Islet of Langerhans (tissue), 1 donor: Measurements from ENCODE around the gene NPL.

Experiments used
- FAIRE-seq: peaks from one replicate; lab custom pipeline; 2011; peaks lifted over from hg19 to GRCh38; lab: Jason Lieb, UNC

Gene NPL, protein sequence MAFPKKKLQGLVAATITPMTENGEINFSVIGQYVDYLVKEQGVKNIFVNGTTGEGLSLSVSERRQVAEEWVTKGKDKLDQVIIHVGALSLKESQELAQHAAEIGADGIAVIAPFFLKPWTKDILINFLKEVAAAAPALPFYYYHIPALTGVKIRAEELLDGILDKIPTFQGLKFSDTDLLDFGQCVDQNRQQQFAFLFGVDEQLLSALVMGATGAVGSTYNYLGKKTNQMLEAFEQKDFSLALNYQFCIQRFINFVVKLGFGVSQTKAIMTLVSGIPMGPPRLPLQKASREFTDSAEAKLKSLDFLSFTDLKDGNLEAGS

DNA sequence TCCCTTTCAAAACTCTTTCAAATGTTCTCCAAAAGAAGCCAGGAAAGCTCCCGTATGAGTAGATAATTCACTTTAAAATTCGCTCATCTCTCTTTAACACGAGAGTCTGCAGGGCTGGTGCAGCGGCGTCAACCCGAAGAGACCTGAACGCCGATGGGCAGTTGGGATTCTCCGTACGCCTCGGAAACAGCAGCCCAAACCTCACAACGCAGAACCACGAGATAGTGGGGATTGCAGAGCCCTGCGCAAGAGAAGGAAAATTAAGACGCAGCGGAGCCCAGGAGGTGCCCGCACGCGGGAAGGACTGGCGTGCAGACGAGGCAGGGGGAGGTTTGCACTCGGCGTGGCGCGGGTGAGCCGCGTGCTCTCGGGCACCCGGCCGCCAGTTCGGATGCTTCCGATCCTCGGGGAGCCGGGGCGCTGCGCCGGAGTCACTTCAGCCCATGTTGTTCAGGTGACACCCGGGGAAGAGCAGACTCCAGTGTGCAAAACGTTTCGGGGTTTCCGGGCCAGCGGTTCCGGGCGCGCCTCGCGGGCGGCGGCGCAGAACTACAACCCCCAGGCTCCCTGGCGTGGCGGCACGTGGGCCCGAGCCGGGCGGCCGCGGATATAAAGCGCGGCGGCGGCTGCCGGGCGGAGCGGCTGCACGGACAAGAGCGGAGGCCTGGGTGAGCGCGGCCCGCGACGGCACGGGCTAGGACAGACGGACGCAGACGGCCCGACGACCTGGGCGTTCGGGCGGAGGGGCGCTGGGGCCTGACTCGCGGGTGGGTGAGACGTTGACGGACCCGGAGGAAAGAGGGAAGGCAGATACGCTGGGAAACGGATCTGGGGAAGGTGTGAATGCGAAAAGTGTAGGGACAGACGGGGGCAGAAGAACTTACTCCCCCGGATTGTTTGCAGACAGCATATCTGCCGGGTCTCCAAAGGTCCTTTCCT, at the start of gene NPL:
Gene NPL (plus strand): TSS at position 636 of the 939 bp plus-strand sequence. CDS start 4,599 bp downstream, outside the sequence.
- no peak for FAIRE-seq

DNA sequence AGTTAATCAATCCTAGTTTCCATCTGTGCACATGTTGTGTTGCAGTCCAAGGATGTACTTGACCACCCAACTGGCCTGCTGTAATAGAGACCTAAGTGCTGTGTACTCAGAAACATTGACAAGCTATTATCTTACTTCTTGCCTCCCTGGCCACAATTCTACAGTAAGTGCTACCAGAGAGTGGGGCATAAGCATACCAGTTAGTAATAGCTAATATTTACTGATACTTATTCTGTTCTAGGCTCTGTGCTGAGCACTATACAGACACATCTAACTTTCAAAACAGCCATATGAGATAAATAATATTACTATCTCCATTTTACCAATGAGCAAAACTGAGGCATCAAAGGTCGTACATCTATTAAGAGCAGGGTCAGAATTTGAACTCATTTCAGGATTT, 49.5 kb upstream of the NPL start:
- FAIRE-seq, result no peak

DNA sequence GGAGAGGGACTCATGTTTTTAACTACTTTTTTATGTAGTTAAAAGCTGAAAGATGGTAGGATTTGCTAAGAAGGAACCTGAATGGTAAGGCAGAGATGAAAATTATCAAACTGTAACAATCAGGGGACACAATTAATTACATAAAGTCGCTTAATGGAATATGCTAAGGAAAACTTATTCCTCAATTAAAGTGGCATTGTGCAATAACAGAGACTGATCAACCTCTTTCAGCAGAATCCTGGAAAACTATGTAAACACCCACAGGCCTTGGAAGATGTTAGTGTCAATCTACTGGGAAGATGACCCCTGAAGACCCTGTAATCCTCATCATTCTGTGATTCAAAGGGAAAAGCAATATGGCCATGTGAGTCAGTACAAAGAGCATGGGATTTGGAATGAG, 46.8 kb upstream of the NPL start:
- no peak for FAIRE-seq

DNA sequence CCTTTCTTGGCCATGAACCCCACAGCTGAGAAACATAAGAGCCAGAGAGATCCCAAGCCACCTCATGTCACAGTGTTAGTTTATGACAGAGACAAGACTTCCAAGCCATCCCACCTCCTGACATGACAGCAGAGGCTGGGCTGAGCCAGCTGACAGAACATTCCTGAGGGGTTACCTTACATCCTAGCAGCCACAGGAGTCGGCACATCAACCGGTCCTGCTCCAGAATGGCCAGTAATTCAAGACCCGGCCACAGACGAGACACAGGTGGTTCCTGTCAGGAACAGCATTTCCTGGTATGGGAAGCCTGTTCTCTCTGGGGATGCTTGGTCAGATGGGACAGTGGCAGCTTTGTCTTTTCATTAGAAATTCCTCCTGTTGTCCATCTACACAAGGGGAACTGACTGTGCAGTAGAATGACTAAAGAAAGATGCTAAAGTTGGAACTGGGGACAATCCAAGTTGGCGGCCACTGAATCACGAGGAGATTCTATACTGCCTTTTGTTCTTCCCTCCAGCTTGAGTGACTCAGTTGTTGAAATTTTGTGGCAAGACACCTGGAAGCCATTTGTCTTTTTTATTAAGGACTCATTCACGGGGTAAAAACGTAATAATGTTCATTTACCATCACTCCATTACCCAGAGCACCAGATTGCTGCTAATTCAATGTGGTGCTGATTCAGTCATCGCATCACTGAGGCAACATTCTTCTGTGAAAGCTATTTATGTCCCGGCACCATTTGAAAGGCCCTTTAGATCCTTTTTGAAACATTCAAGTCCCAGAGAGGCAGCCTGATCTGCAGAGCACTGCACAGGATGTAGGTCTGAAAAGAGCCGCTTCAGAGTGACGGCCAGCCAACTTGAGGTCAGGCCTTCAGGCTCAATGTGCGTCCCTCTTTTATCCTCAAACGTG, 37.2 kb upstream of the NPL start:
- no peak for FAIRE-seq

DNA sequence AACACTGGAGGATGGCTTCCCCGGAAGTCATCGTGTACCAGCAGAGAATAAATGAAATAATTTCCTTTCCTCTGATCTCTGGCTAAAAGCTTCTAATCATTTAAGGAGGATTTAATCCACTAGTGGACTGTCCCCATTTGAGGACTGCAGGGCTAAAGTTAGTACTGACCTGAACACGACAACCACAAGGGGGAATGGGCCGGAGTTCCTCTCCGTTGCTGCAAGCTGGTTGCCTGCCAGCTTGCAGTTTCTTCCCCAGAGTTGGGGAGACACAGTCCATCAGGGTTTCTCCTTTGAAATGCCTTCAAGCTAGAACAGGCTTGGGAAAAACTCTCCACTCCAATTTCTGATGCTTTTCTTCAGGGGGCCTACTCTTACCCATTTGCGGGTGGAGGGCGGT, 35.5 kb upstream of the NPL start:
- no peak for FAIRE-seq

DNA sequence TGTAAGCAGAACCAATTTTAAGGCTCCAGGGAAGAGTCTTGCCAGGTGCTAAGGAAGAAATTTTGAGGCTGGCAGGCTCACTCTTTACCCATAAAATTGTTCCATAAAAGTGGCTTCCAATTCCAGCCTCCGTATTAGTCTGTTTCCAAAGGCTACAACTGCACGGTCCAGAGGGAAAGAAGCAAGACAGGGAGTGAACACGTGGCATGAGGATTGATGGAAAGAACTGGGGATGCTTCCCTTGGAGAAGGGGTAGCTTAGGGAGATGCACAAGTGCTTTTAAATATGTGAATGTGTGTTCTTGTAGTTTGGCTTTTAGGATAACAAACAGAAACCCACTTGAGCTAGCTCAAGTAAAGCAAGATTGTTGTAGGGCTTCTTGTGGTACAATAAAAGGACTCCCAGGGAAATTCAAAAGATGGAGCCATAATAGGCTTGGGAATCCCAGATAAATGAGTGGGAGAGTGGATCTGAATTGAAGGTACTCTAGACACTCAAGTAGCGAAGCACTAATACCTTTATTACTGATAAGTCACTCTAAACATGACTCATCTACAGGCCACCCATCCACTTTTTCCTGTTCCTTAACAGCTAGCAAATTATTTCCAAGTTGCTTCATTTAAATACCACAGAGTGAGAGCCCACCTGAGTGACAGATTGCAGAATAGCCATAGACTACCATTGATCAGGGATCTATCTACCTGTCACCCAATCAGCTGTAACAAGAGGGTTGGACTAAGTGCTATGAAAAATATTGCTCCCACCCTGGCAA, 34.8 kb upstream of the NPL start:
- no peak for FAIRE-seq

DNA sequence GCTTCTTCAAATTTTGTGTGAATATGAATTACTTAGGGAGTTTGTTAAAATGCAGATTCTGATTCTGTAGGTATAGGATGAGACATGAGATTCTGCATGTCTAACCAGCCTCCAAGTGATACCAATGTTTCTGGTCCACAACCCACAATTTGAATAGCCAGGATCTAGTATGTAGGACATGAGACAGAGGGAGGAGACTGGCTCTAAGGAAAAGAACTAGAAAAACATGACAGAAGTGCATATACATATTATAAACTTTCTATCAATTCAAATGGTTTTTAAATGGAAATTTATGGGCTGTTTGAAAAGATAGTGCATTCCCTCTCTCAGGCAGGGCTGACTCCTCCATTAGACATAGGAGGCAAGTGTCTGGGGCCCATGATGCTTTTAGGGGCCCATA, 33.9 kb upstream of the NPL start:
- no peak for FAIRE-seq

DNA sequence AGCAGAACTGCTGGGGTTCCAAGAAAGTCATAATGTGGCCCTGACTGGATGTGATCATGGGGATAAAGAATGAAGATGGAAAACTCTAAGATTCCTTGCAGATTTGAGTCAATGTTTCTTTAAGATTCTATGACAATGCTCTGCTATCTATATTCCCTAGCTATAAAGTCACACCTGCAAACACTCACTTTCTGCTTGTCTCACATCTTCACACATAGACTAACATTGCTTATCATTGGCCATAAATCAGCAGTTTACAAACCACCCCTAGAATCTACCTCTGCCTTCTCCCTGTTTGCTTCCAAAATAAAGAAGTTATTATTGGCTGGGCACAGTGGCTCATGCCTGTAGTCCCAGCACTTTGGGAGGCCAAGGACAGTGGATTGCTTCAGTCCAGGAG, 33.1 kb upstream of the NPL start:
- no peak for FAIRE-seq

DNA sequence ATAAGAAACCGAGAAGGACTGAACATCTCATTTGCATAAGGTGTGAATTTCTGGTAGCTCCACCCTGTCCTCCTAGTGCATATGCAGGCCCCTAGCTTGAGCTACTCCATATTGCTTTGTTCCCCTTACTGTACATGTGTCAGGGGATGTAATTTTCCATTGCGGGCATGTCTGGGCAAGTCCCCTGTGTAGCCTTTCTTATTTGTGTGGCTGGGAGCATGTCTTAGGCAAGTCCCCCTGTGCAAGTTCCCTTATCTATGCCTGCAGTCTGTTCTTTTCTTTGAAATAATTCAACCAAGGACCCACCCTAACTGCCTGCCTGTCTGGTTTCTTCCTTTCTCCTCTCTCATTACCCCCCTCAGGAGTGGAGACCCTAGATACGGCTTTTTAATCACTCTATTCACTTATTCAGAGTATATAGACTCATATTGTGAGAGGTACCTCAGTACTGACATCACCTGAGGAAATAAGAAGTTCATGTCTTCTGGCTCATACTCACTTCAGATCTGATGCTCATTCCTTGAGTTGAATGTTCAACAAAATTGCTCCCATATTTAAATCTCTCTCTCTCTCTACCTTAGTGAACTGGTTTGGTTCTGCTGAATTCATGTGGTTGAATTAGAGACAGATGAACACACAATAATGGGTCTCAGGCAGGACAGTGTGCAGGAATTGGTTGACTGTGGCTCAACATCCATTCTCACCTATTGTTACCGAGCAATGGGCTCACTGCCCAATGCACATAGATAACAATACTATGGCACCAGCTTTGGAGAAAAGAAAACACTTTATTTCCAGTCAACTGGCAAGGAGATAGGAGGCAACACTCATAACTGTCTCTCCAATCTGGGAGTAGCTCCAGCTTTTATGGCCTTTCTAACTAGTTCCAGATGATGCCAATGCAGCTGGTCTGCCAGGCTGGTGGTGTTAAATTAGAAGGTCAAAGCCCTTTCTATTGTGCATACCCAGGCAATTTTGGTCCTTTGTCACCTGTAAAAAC, 27.9 kb upstream of the NPL start:
- FAIRE-seq, result no peak

DNA sequence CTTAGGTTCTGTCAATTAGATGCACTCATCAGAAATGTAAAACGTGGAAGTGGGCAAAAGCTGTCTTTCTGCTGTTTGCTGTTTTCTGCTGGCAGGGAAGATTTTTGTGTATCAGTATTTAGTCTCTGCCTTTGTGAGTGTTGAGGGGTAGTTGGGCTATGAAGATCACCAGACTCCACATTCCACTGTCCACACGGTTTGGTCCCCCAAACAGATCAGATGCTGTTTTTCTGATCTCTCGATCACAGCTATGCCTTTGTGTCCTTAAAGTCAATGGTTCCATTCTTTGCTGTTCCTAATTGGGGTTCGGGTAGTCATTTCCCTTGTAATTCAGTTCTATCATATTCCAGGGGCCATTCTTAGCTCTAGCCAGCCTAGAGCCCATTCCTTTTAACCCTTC, 27.0 kb upstream of the NPL start:
- no peak for FAIRE-seq

DNA sequence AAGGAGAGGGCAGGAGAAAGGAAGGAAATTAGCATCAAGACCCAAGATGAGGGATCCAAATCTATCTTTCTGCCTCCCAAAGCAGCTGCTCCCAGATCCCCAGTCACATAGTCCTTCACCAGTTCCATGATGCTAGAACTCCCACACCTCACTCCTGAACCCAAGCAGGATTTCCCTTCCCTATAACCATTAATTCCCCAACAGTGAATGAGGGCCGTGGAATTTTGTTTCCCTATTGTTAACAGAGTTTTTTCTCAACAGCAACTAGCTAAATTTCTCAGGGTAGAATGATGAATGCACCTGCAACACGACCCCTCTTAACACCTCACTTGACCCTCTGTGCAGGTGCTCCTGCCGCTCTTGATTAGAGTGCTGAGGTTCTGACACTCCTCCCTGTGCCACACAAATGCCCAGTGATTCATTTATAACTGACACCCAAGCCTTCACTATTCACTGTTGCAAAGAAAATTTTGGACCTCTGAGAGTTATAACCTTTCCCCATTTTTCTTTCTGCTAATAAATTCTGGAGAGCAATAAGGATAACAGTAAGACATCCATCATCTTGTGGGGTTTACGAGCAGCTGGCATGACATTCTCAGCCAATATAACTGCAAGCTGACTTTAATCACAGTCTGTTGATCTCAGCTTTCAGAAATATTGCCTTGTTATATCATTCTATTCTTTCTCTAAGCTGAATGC, 25.4 kb upstream of the NPL start:
- FAIRE-seq, result no peak

DNA sequence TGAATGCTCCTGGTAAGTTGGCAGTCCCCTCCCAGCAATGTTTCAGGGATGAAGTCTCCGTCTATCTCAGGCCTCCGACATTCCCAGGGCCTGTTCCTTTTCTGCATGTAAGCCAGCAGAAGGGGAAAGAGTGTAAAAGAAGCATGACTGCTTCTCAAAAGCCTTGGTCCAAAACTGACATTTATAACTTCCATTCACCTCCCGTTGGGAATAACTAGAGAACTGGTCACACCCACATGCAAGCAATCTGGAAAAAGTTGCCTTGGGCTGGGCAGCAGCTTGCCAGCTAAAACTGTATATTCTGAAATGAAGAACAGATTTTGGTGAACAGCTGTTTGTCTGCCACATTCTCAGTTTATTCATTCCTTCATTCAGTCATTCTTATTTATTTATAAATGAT, 24.2 kb upstream of the NPL start:
- no peak for FAIRE-seq

DNA sequence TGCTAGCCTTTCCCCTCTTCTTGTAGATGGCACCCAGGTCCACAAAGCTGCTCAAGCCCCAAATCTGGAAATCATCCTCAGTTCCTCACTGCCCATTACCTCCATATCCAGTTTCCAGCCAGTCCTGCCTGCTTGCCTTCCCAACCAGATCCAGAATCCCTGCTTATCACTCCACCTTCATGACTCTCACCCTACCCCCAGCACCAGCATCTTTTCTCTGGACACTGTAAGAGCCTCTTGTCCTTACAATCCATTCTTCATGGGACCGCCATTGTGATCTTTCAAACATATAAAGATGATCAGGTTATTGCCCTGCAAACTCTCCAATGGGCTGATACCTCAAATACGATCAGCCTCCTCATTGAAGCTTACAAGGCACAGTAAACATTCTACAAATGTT, 23.5 kb upstream of the NPL start:
- FAIRE-seq, result no peak

DNA sequence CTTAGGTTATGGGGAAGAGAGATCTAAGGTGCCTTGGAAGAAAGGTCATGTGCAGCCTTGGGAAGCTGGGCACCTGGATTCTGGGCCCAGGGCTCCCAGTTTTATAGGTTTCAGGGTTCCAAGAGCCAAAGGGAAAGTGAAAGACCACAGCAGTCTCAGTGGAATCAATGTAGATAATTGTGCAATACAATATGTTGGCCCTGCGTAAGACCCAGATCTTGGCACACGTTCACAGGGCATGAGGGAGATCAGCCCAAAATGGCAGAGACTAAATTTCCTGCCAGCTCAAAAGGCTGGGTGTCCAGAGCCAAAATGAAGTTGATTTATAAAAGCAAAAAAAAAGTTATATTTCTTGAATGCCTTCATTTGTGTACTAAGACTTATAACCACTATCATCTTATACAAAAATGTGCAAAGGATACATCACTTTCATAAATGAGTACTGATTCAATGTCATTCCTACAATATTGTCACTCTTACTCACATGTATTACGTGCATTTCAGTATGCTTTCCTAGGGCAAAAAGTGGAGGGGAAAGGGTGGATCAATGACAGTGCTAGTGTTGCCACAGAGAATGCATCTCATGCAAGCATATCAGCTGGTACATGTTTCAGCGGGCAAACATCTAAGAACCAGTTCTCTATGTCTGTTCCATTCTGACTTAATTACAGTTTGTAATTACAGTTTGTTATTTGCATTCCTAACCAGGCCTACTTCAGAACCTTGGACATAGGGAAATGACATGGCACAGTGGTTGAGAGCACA, 22.5 kb upstream of the NPL start:
- FAIRE-seq, result no peak

DNA sequence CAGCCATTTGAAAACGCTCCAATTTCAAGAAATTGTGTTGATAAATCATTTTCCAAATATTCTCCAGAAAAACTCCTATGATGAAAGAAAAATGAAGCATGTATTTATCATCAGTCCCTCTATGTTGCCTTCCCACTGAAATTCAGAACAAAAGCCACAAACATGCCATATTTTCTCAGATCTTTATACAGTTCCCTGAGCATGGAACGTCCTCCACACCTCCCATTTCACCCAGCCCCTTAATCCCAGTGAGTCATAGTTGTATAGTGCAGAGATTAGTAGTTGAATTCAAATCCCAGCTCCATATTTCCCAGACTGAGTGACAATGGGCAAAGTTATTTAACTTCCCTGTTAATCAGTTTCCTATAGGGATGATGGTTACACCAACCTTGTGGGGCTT, 20.6 kb upstream of the NPL start:
- FAIRE-seq, result no peak

DNA sequence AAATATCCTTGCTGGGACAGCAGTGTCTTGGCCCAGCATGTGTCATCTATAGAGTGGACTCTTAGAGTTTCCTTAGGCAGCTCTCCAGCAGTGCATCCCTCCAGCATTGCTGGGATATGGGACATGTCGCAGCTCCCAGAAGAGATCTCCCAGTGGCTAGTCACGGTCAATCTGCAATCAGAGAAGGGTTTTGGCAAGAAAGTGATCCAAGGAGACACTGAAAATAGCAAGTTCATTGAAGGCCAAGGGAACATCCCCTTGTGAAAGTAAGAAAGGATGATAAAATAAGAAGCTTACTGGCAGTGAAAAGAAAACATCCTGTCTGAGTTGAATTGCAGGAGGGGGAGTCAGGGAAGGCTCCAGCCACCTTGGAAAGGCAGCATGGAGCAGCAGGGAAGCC, 19.3 kb upstream of the NPL start:
- FAIRE-seq, result no peak

DNA sequence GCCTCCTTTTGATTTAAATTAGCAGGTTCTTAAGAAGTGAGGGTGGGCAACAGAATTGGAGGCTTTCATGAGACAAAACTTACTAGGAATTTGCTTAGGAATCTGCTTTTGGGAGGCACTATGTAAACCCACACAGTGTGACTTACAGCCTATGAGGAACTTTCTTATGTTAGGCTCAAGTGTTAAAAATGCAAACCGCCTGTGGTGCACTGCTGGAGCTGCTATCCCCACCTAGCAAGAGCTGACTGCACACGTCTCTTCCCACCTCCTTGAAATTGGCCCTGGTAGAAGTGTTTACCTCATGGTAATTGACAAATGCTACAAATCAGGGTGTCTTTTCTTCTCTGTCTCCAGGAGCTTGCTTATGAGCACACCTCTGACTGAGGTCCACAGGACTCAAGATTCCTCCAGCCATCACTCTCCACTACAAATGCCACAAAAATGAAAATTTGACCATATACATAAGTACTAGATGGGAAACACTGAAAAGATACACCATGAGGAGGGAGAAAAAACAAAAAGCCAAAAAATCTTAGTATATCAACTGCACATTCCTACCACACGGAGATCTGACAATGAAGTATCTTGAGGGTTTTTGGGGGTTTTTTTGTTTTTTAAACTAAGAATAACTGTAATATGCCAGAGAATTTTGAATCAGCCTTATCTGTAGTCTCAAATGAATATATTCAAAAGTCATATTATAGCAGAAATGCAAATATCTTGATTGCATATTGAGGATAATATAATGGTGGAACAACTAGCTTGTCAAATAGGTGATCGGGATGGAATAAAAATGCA, 18.2 kb upstream of the NPL start:
- FAIRE-seq, result no peak

DNA sequence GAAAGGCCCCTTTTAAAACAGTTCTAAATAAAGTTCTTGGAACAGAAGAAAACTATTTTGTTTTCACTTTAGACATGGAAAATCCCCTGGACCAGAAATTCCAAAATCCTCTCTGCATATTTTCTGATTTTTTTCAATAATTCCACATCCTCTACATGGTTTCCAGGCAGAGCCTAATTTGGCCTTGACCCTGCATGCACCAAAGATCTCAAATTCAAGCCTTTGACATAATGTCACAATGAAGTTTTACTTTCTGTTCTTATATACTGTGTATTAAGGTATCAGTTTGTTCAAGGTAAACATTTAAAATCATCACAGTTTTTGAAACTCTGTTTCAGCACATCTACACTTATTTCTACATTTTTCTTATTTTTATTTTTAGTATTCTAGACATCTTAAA, 12.2 kb upstream of the NPL start:
- no peak for FAIRE-seq
